H1 (cell line): ENCODE results near the gene MPV17. TPM values are rescaled to one million over a fixed set of nuclear protein-coding genes. Genes with fewer than 3 reads are reported as not detected.

ENCODE experiments used
- CTCF ChIA-PET: fragments of 300-600 bp; sonication (Branson Sonifier 250); formaldehyde crosslinking; loops from one replicate; lab custom pipeline; 2021; ENCODE audit not compliant: partially characterized antibody; lab: Charles Lee
- POLR2A ChIA-PET: fragments of 300-600 bp; sonication (Branson Sonifier 250); formaldehyde crosslinking; loops from one replicate; lab custom pipeline; 2021; ENCODE audit warnings: inconsistent platforms; ENCODE audit not compliant: partially characterized antibody; lab: Charles Lee
- DNase-seq, 2 experiments: peaks; one replicate each; pipeline versions ENCODE4 v3.0.0 to v3.0.0-alpha.2; 2010 to 2022; ENCODE audit warnings: low spot score in 2 of 2, low read depth in 1 of 2, mixed read lengths in 1 of 2
- FAIRE-seq: peaks from 2 replicates; lab custom pipeline; 2011; peaks lifted over from hg19 to GRCh38; lab: Jason Lieb, UNC
- H2AFZ ChIP-seq: 2 replicates; pipeline ENCODE4 v1.8.1; 2012; ENCODE audit warnings: low read length, inconsistent platforms
- H2AK5ac ChIP-seq: 2 replicates; pipeline ENCODE4 v1.6.1; 2013; ENCODE audit warnings: low read depth, low read length
- H2BK120ac ChIP-seq: replicated peaks from 2 replicates; pipeline ENCODE3; 2013; ENCODE audit warnings: low read depth, low read length, inconsistent platforms
- H2BK12ac ChIP-seq: 2 replicates; pipeline ENCODE4 v1.6.1; 2013; ENCODE audit warnings: low read depth, low read length
- H2BK15ac ChIP-seq: 2 replicates; pipeline ENCODE4 v1.6.1; 2013; ENCODE audit warnings: low read length
- H2BK20ac ChIP-seq: 2 replicates; pipeline ENCODE4 v1.6.1; 2013; ENCODE audit warnings: low read length
- H2BK5ac ChIP-seq: 2 replicates; pipeline ENCODE4 v1.6.1; 2013; ENCODE audit warnings: low read depth, low read length
- H3K14ac ChIP-seq: 2 replicates; pipeline ENCODE4 v1.6.1; 2013; ENCODE audit warnings: inconsistent platforms; ENCODE audit not compliant: insufficient read length
- H3K18ac ChIP-seq: 2 replicates; pipeline ENCODE4 v1.6.1; 2013; ENCODE audit warnings: low read length; ENCODE audit errors: extremely low read depth
- H3K23ac ChIP-seq: 2 replicates; pipeline ENCODE4 v1.6.1; 2013; ENCODE audit warnings: inconsistent platforms; ENCODE audit not compliant: insufficient read length
- H3K23me2 ChIP-seq: 2 replicates; pipeline ENCODE4 v1.6.1; 2013; ENCODE audit warnings: low read depth, low read length
- H3K27ac ChIP-seq: 2 replicates; pipeline ENCODE4 v1.6.1; 2011; ENCODE audit warnings: low read depth, low read length, inconsistent platforms
- H3K27me3 ChIP-seq, 4 experiments: replicated peaks in 1 of 4; 1 replicate in 1 of 4; 2 replicates in 3 of 4; pipeline versions ENCODE4 v1.6.1 to v1.8.1; 2011 to 2013; ENCODE audit warnings: low read length in 3 of 4, mild to moderate bottlenecking in 3 of 4, inconsistent platforms in 2 of 4, mixed read lengths in 2 of 4, moderate library complexity in 1 of 4; ENCODE audit not compliant: control insufficient read depth in 3 of 4, insufficient read depth in 3 of 4; ENCODE audit errors: extremely low read depth in 1 of 4
- H3K36me3 ChIP-seq, 4 experiments: 2 replicates each; pipeline versions ENCODE4 v1.6.1 to v1.8.1; 2011 to 2013; ENCODE audit warnings: mild to moderate bottlenecking in 4 of 4, low read length in 3 of 4, moderate library complexity in 2 of 4, control low read depth in 1 of 4, inconsistent platforms in 1 of 4; ENCODE audit not compliant: insufficient read depth in 4 of 4, control insufficient read depth in 2 of 4
- H3K4ac ChIP-seq: replicated peaks from 2 replicates; pipeline ENCODE3; 2013; ENCODE audit warnings: low read length, low read depth, mixed read lengths, inconsistent platforms; ENCODE audit not compliant: insufficient read length
- H3K4me1 ChIP-seq, 4 experiments: replicated peaks in 1 of 4; 1 replicate in 1 of 4; 2 replicates in 3 of 4; pipeline versions ENCODE4 v1.6.1 to v1.8.1; 2011 to 2013; ENCODE audit warnings: low read length in 3 of 4, inconsistent platforms in 2 of 4, mixed read lengths in 1 of 4; ENCODE audit not compliant: insufficient read depth in 4 of 4, control insufficient read depth in 3 of 4
- H3K4me2 ChIP-seq, 2 experiments: 2 replicates each; pipeline versions ENCODE4 v1.6.1 to v1.8.1; 2011 to 2013; ENCODE audit warnings: low read depth in 2 of 2, low read length in 2 of 2, control low read depth in 1 of 2, inconsistent platforms in 1 of 2, mild to moderate bottlenecking in 1 of 2; ENCODE audit not compliant: insufficient read depth in 1 of 2
- H3K4me3 ChIP-seq, 4 experiments: fragments of 200-600, 300-600 bp in 1 of 4; sonication (generic), shearing (Covaris generic), sonication (Bioruptor Twin) in 1 of 4; 2 replicates each; pipeline versions ENCODE4 v1.5.1 to v1.8.1; 2011 to 2016; ENCODE audit warnings: low read length in 4 of 4, low read depth in 3 of 4, control low read depth in 2 of 4, inconsistent platforms in 2 of 4, mild to moderate bottlenecking in 2 of 4, mixed read lengths in 1 of 4, moderate library complexity in 1 of 4; ENCODE audit not compliant: insufficient read depth in 2 of 4; ENCODE audit errors: extremely low read depth in 1 of 4
- H3K56ac ChIP-seq: replicated peaks from 2 replicates; pipeline ENCODE3; 2013; ENCODE audit warnings: low read depth, mild to moderate bottlenecking, mixed read lengths, low read length, inconsistent platforms; ENCODE audit not compliant: insufficient read length
- H3K79me1 ChIP-seq: 2 replicates; pipeline ENCODE4 v1.6.1; 2013; ENCODE audit warnings: low read depth, low read length, control low read depth
- H3K79me2 ChIP-seq, 2 experiments: 2 replicates each; pipeline versions ENCODE4 v1.6.1 to v1.8.1; 2012 to 2013; ENCODE audit warnings: low read length in 2 of 2, mild to moderate bottlenecking in 2 of 2, inconsistent platforms in 1 of 2; ENCODE audit not compliant: insufficient read depth in 2 of 2, control insufficient read depth in 1 of 2
- H3K9ac ChIP-seq, 4 experiments: replicated peaks in 1 of 4; 1 replicate in 1 of 4; 2 replicates in 3 of 4; pipeline versions ENCODE4 v1.6.1 to v1.8.1; 2011 to 2013; ENCODE audit warnings: low read depth in 3 of 4, low read length in 3 of 4, control low read depth in 2 of 4, mild to moderate bottlenecking in 2 of 4, moderate library complexity in 2 of 4, inconsistent platforms in 1 of 4; ENCODE audit errors: extremely low read depth in 1 of 4
- H3K9me3 ChIP-seq, 2 experiments: 2 replicates each; pipeline versions ENCODE4 v1.6.1 to v1.8.1; 2012 to 2013; ENCODE audit warnings: mild to moderate bottlenecking in 2 of 2, moderate library complexity in 2 of 2, control low read depth in 1 of 2, inconsistent platforms in 1 of 2, low read depth in 1 of 2, low read length in 1 of 2, mixed read lengths in 1 of 2; ENCODE audit not compliant: insufficient read depth in 2 of 2
- H4K20me1 ChIP-seq, 2 experiments: replicated peaks in 1 of 2; 2 replicates each; pipeline versions ENCODE3 to v1.8.1; 2011 to 2013; ENCODE audit warnings: inconsistent platforms in 2 of 2, low read length in 2 of 2, mild to moderate bottlenecking in 1 of 2; ENCODE audit not compliant: insufficient read depth in 2 of 2, control insufficient read depth in 1 of 2
- H4K5ac ChIP-seq: 2 replicates; pipeline ENCODE4 v1.6.1; 2013; ENCODE audit warnings: low read length, low read depth, mixed read lengths, inconsistent platforms; ENCODE audit not compliant: insufficient read length
- H4K8ac ChIP-seq: 2 replicates; pipeline ENCODE4 v1.8.0; 2013; ENCODE audit warnings: mild to moderate bottlenecking, moderate library complexity, low read length, inconsistent platforms; ENCODE audit not compliant: insufficient read depth; ENCODE audit errors: extremely low read depth
- H4K91ac ChIP-seq: replicated peaks from 2 replicates; pipeline ENCODE3; 2013; ENCODE audit warnings: low read length, mixed read lengths, inconsistent platforms; ENCODE audit not compliant: insufficient read length
- WGBS, 2 experiments: shearing (Covaris generic) in 1 of 2; methylation state at CpG; one replicate each; pipeline versions ENCODE4 v1.1.6 to v1.1.7; 2013 to 2015; ENCODE audit warnings: low lambda C conversion rate in 2 of 2, mixed read lengths in 2 of 2, inconsistent platforms in 1 of 2, low coverage in 1 of 2, missing lambda C conversion rate in 1 of 2; ENCODE audit not compliant: insufficient replicate concordance in 2 of 2, insufficient coverage in 1 of 2, insufficient read length in 1 of 2; ENCODE audit errors: extremely low coverage in 1 of 2, missing lambda C conversion rate in 1 of 2; 5-methylcytosine and 5-hydroxymethylcytosine counted together
- polyA plus RNA-seq, 7 experiments: library from polyadenylated mRNA; depleted of rRNA in 3 of 7; stranded (reverse) in 5 of 7; unstranded in 2 of 7; fragments of >200 nt in 5 of 7; fragments of 200-250 nt in 2 of 7; gene quantifications; 1 replicate in 5 of 7; 2 replicates in 1 of 7; 4 replicates in 1 of 7; pipeline versions ENCODE4 v1.2.1 to v1.2.3, GENCODE V29; 2011 to 2013; ENCODE audit warnings: missing spikeins in 2 of 7, mixed read lengths in 2 of 7
- total RNA-seq: library from RNA; stranded (reverse); fragmentation: NEBNext Ultra II Directional; extraction: Animal tissue kit (Norgen Biotek cat#: 25700); gene quantifications from 2 replicates; pipeline ENCODE4 v1.2.1, GENCODE V29; 2021

MPV17 gene
- total and polyA plus RNA-seq, 2 of the 8 experiments (the other 6 are each of a cell fraction or from before 2014, with no cell fraction given), result 45.2 to 181 TPM

DNA sequence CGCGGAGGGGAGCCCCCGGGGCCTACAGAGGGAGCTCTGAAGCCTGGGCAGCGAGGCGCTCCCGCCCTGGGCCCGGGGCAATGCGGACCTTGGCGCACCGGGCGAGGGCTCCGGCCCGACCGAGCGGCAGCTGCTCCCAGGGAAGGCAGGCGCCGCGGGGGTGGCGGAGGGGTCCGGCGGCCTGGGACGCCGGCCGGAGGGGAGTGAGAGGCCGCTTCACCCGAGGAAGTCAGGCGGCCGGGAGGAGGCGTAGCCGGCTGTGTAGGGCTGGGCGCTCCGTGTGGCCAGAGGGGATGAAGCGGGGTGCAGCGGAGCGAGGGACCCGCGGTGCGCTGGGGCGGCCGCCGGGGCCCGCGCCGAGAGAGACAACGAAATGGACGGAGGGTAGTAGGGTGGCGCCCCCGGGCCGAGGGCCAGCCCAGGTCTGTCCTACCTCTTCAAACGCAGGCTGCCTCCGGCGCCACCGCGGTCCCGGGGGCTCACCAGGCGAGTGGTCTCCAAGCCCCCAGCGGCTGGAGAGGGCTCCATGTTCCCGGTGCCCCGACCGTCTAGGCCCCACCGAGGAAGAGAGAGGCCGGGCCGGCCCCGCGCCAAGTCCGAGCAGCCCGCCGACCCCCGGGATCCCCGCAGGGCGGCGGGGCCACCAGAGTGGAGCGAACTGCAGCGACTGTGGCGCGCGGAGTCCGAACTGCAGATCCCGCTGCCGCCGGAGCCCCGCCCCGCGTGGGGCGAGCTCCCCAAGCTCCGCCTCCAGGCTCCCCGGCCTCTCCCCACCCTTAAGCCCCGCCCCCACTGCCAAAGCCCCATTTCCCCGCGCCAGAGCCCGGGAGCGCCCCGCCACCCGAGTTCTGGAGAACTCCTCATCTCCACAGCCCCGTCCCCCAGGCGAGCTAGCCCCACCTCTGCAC is 60.3 kb downstream of the MPV17 start, which contains the start of gene SLC30A3:
Gene SLC30A3, minus strand, starts transcription at position 669 of the 908 bp plus-strand sequence. Its CDS starts 141 bp downstream, at position 528.
- ChIA-PET POLR2A (interaction anchor here (1.1 to 8.2 kb wide), 8 partner anchors 11 to 51 kb away, joined by 3 to 71 read pairs (median 4); partner anchors contain the start of genes ATRAID, CAD, DNAJC5G and SLC5A6), CTCF (interaction anchor here (0.7 to 14.1 kb wide), 14 partner anchors 9 to 165 kb away, joined by 3 to 288 read pairs (median 5); partner anchors contain the start of genes DNAJC5G, PREB and TRIM54)

More for the DNA sequence above, 60.3 kb downstream of the MPV17 start, which contains the start of gene SLC30A3:
- Histone ChIP-seq H4K5ac (no peak within 1 kb of the TSS), H4K8ac (peak within 1 kb of the TSS; percentile 78), H3K23me2 (peaks cover 19% of the 10 kb centered on the region; the same call in 1 of the 2 replicates), H3K4me3 (peak within 1 kb of the TSS; percentile 60 to 85 (median 63)), H3K27ac (no peak within 1 kb of the TSS), H3K18ac (peak within 1 kb of the TSS; percentile 78), H3K79me1 (no peaks in the 10 kb centered on the region), H2BK20ac (no peak within 1 kb of the TSS), H3K9ac (peak within 1 kb of the TSS in 2 of 4 experiments; percentile 4 to 65; a peak in 3 of 7 replicates), H3K4me2 (peak within 1 kb of the TSS; percentile 88 to 99), H2AFZ (peak within 1 kb of the TSS; percentile 56; the same call in 1 of the 2 replicates), H4K91ac (peak within 1 kb of the TSS; percentile 14), H3K79me2 (peaks cover 0 to 2% of the 10 kb centered on the region in 2 experiments; a peak in 1 of 4 replicates), H3K56ac (no peak within 1 kb of the TSS), H3K9me3 (no peaks in the 10 kb centered on the region), H2AK5ac (no peak within 1 kb of the TSS), H4K20me1 (peaks cover 0 to 8% of the 10 kb centered on the region in 2 experiments), H3K4ac (no peak within 1 kb of the TSS), H3K4me1 (peaks cover 3 to 19% (median 14%) of the 10 kb centered on the region in 4 experiments), H2BK12ac (peak within 1 kb of the TSS; percentile 68; the same call in 1 of the 2 replicates), H3K27me3 (peaks cover 39 to 73% (median 61%) of the 10 kb centered on the region in 4 experiments), H3K14ac (no peak within 1 kb of the TSS), H3K36me3 (no peaks in the 10 kb centered on the region), H2BK5ac (no peak within 1 kb of the TSS; the same call in 1 of the 2 replicates), H2BK15ac (no peak within 1 kb of the TSS), H2BK120ac (no peak within 1 kb of the TSS), H3K23ac (no peak within 1 kb of the TSS)
- DNase-seq (peak in 1 of 2 experiments; percentile 80), FAIRE-seq (no peak)
- WGBS, 2 experiments, result 3% methylated on average over 28 of the region's 96 CpGs; no CpG with 5 or more reads in 1 of the 2 experiments
